H1 (cell line): Measurements from ENCODE around the gene CFAP92. TPM values are rescaled to one million over a fixed set of nuclear protein-coding genes. Genes with fewer than 3 reads are reported as not detected.

Source experiments
- CTCF ChIA-PET: fragments of 300-600 bp; sonication (Branson Sonifier 250); formaldehyde crosslinking; loops from one replicate; lab custom pipeline; 2021; ENCODE audit not compliant: partially characterized antibody; lab: Charles Lee
- POLR2A ChIA-PET: fragments of 300-600 bp; sonication (Branson Sonifier 250); formaldehyde crosslinking; loops from one replicate; lab custom pipeline; 2021; ENCODE audit warnings: inconsistent platforms; ENCODE audit not compliant: partially characterized antibody; lab: Charles Lee
- DNase-seq, 2 experiments: peaks; one replicate each; pipeline versions ENCODE4 v3.0.0 to v3.0.0-alpha.2; 2010 to 2022; ENCODE audit warnings: low spot score in 2 of 2, low read depth in 1 of 2, mixed read lengths in 1 of 2
- FAIRE-seq: peaks from 2 replicates; lab custom pipeline; 2011; peaks lifted over from hg19 to GRCh38; lab: Jason Lieb, UNC
- H2AFZ ChIP-seq: 2 replicates; pipeline ENCODE4 v1.8.1; 2012; ENCODE audit warnings: low read length, inconsistent platforms
- H2AK5ac ChIP-seq: 2 replicates; pipeline ENCODE4 v1.6.1; 2013; ENCODE audit warnings: low read depth, low read length
- H2BK120ac ChIP-seq: replicated peaks from 2 replicates; pipeline ENCODE3; 2013; ENCODE audit warnings: low read depth, low read length, inconsistent platforms
- H2BK12ac ChIP-seq: 2 replicates; pipeline ENCODE4 v1.6.1; 2013; ENCODE audit warnings: low read depth, low read length
- H2BK15ac ChIP-seq: 2 replicates; pipeline ENCODE4 v1.6.1; 2013; ENCODE audit warnings: low read length
- H2BK20ac ChIP-seq: 2 replicates; pipeline ENCODE4 v1.6.1; 2013; ENCODE audit warnings: low read length
- H2BK5ac ChIP-seq: 2 replicates; pipeline ENCODE4 v1.6.1; 2013; ENCODE audit warnings: low read depth, low read length
- H3K14ac ChIP-seq: 2 replicates; pipeline ENCODE4 v1.6.1; 2013; ENCODE audit warnings: inconsistent platforms; ENCODE audit not compliant: insufficient read length
- H3K18ac ChIP-seq: 2 replicates; pipeline ENCODE4 v1.6.1; 2013; ENCODE audit warnings: low read length; ENCODE audit errors: extremely low read depth
- H3K23ac ChIP-seq: 2 replicates; pipeline ENCODE4 v1.6.1; 2013; ENCODE audit warnings: inconsistent platforms; ENCODE audit not compliant: insufficient read length
- H3K23me2 ChIP-seq: 2 replicates; pipeline ENCODE4 v1.6.1; 2013; ENCODE audit warnings: low read depth, low read length
- H3K27ac ChIP-seq: 2 replicates; pipeline ENCODE4 v1.6.1; 2011; ENCODE audit warnings: low read depth, low read length, inconsistent platforms
- H3K27me3 ChIP-seq, 4 experiments: replicated peaks in 1 of 4; 1 replicate in 1 of 4; 2 replicates in 3 of 4; pipeline versions ENCODE4 v1.6.1 to v1.8.1; 2011 to 2013; ENCODE audit warnings: low read length in 3 of 4, mild to moderate bottlenecking in 3 of 4, inconsistent platforms in 2 of 4, mixed read lengths in 2 of 4, moderate library complexity in 1 of 4; ENCODE audit not compliant: control insufficient read depth in 3 of 4, insufficient read depth in 3 of 4; ENCODE audit errors: extremely low read depth in 1 of 4
- H3K36me3 ChIP-seq, 4 experiments: 2 replicates each; pipeline versions ENCODE4 v1.6.1 to v1.8.1; 2011 to 2013; ENCODE audit warnings: mild to moderate bottlenecking in 4 of 4, low read length in 3 of 4, moderate library complexity in 2 of 4, control low read depth in 1 of 4, inconsistent platforms in 1 of 4; ENCODE audit not compliant: insufficient read depth in 4 of 4, control insufficient read depth in 2 of 4
- H3K4ac ChIP-seq: replicated peaks from 2 replicates; pipeline ENCODE3; 2013; ENCODE audit warnings: low read length, low read depth, mixed read lengths, inconsistent platforms; ENCODE audit not compliant: insufficient read length
- H3K4me1 ChIP-seq, 4 experiments: replicated peaks in 1 of 4; 1 replicate in 1 of 4; 2 replicates in 3 of 4; pipeline versions ENCODE4 v1.6.1 to v1.8.1; 2011 to 2013; ENCODE audit warnings: low read length in 3 of 4, inconsistent platforms in 2 of 4, mixed read lengths in 1 of 4; ENCODE audit not compliant: insufficient read depth in 4 of 4, control insufficient read depth in 3 of 4
- H3K4me2 ChIP-seq, 2 experiments: 2 replicates each; pipeline versions ENCODE4 v1.6.1 to v1.8.1; 2011 to 2013; ENCODE audit warnings: low read depth in 2 of 2, low read length in 2 of 2, control low read depth in 1 of 2, inconsistent platforms in 1 of 2, mild to moderate bottlenecking in 1 of 2; ENCODE audit not compliant: insufficient read depth in 1 of 2
- H3K4me3 ChIP-seq, 4 experiments: fragments of 200-600, 300-600 bp in 1 of 4; sonication (generic), shearing (Covaris generic), sonication (Bioruptor Twin) in 1 of 4; 2 replicates each; pipeline versions ENCODE4 v1.5.1 to v1.8.1; 2011 to 2016; ENCODE audit warnings: low read length in 4 of 4, low read depth in 3 of 4, control low read depth in 2 of 4, inconsistent platforms in 2 of 4, mild to moderate bottlenecking in 2 of 4, mixed read lengths in 1 of 4, moderate library complexity in 1 of 4; ENCODE audit not compliant: insufficient read depth in 2 of 4; ENCODE audit errors: extremely low read depth in 1 of 4
- H3K56ac ChIP-seq: replicated peaks from 2 replicates; pipeline ENCODE3; 2013; ENCODE audit warnings: low read depth, mild to moderate bottlenecking, mixed read lengths, low read length, inconsistent platforms; ENCODE audit not compliant: insufficient read length
- H3K79me1 ChIP-seq: 2 replicates; pipeline ENCODE4 v1.6.1; 2013; ENCODE audit warnings: low read depth, low read length, control low read depth
- H3K79me2 ChIP-seq, 2 experiments: 2 replicates each; pipeline versions ENCODE4 v1.6.1 to v1.8.1; 2012 to 2013; ENCODE audit warnings: low read length in 2 of 2, mild to moderate bottlenecking in 2 of 2, inconsistent platforms in 1 of 2; ENCODE audit not compliant: insufficient read depth in 2 of 2, control insufficient read depth in 1 of 2
- H3K9ac ChIP-seq, 4 experiments: replicated peaks in 1 of 4; 1 replicate in 1 of 4; 2 replicates in 3 of 4; pipeline versions ENCODE4 v1.6.1 to v1.8.1; 2011 to 2013; ENCODE audit warnings: low read depth in 3 of 4, low read length in 3 of 4, control low read depth in 2 of 4, mild to moderate bottlenecking in 2 of 4, moderate library complexity in 2 of 4, inconsistent platforms in 1 of 4; ENCODE audit errors: extremely low read depth in 1 of 4
- H3K9me3 ChIP-seq, 2 experiments: 2 replicates each; pipeline versions ENCODE4 v1.6.1 to v1.8.1; 2012 to 2013; ENCODE audit warnings: mild to moderate bottlenecking in 2 of 2, moderate library complexity in 2 of 2, control low read depth in 1 of 2, inconsistent platforms in 1 of 2, low read depth in 1 of 2, low read length in 1 of 2, mixed read lengths in 1 of 2; ENCODE audit not compliant: insufficient read depth in 2 of 2
- H4K20me1 ChIP-seq, 2 experiments: replicated peaks in 1 of 2; 2 replicates each; pipeline versions ENCODE3 to v1.8.1; 2011 to 2013; ENCODE audit warnings: inconsistent platforms in 2 of 2, low read length in 2 of 2, mild to moderate bottlenecking in 1 of 2; ENCODE audit not compliant: insufficient read depth in 2 of 2, control insufficient read depth in 1 of 2
- H4K5ac ChIP-seq: 2 replicates; pipeline ENCODE4 v1.6.1; 2013; ENCODE audit warnings: low read length, low read depth, mixed read lengths, inconsistent platforms; ENCODE audit not compliant: insufficient read length
- H4K8ac ChIP-seq: 2 replicates; pipeline ENCODE4 v1.8.0; 2013; ENCODE audit warnings: mild to moderate bottlenecking, moderate library complexity, low read length, inconsistent platforms; ENCODE audit not compliant: insufficient read depth; ENCODE audit errors: extremely low read depth
- H4K91ac ChIP-seq: replicated peaks from 2 replicates; pipeline ENCODE3; 2013; ENCODE audit warnings: low read length, mixed read lengths, inconsistent platforms; ENCODE audit not compliant: insufficient read length
- CHD2 ChIP-seq: IDR thresholded peaks from 2 replicates; pipeline ENCODE4 v1.6.1; 2012; ENCODE audit warnings: low read length, improper control_type of control experiment
- WGBS, 2 experiments: shearing (Covaris generic) in 1 of 2; methylation state at CpG; one replicate each; pipeline versions ENCODE4 v1.1.6 to v1.1.7; 2013 to 2015; ENCODE audit warnings: low lambda C conversion rate in 2 of 2, mixed read lengths in 2 of 2, inconsistent platforms in 1 of 2, low coverage in 1 of 2, missing lambda C conversion rate in 1 of 2; ENCODE audit not compliant: insufficient replicate concordance in 2 of 2, insufficient coverage in 1 of 2, insufficient read length in 1 of 2; ENCODE audit errors: extremely low coverage in 1 of 2, missing lambda C conversion rate in 1 of 2; 5-methylcytosine and 5-hydroxymethylcytosine counted together
- polyA plus RNA-seq, 7 experiments: library from polyadenylated mRNA; depleted of rRNA in 3 of 7; stranded (reverse) in 5 of 7; unstranded in 2 of 7; fragments of >200 nt in 5 of 7; fragments of 200-250 nt in 2 of 7; gene quantifications; 1 replicate in 5 of 7; 2 replicates in 1 of 7; 4 replicates in 1 of 7; pipeline versions ENCODE4 v1.2.1 to v1.2.3, GENCODE V29; 2011 to 2013; ENCODE audit warnings: missing spikeins in 2 of 7, mixed read lengths in 2 of 7
- total RNA-seq: library from RNA; stranded (reverse); fragmentation: NEBNext Ultra II Directional; extraction: Animal tissue kit (Norgen Biotek cat#: 25700); gene quantifications from 2 replicates; pipeline ENCODE4 v1.2.1, GENCODE V29; 2021

The CFAP92 gene
- total and polyA plus RNA-seq, 2 of the 8 experiments (the other 6 are each of a cell fraction or from before 2014, with no cell fraction given) = 0.77 to 2.0 TPM

DNA sequence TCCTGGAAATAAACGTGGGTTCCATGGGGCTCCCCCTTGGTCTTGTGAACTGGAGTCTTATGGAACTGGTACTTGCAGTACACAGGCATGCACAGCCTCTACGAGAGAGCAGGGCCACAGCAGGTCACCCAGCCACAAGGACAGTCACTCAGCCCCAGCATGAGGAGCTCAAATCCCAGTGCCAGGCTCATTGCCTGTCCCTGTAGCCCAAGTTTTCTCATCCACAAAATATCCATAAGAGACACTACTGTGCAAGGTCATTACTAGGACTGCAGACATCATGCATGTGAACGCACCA is 48.0 kb downstream of the CFAP92 start:
- Histone ChIP-seq H3K4me3 (no peak overlapping the region), H3K4ac (no peak overlapping the region), H3K4me1 (no peaks in the 10 kb centered on the region), H2BK5ac (no peak overlapping the region), H3K9me3 (no peaks in the 10 kb centered on the region; a peak in 1 of 4 replicates), H2AK5ac (no peak overlapping the region), H3K23me2 (no peaks in the 10 kb centered on the region), H2AFZ (no peak overlapping the region), H3K4me2 (no peak overlapping the region), H2BK15ac (no peak overlapping the region), H4K5ac (no peak overlapping the region), H3K14ac (no peak overlapping the region), H3K79me1 (no peaks in the 10 kb centered on the region), H3K23ac (no peak overlapping the region), H3K36me3 (no peaks in the 10 kb centered on the region), H2BK20ac (no peak overlapping the region), H3K9ac (no peak overlapping the region), H3K27ac (no peak overlapping the region), H2BK12ac (no peak overlapping the region), H3K56ac (no peak overlapping the region), H4K8ac (no peak overlapping the region), H3K18ac (no peak overlapping the region), H4K91ac (no peak overlapping the region), H3K79me2 (no peaks in the 10 kb centered on the region), H2BK120ac (no peak overlapping the region), H4K20me1 (no peaks in the 10 kb centered on the region), H3K27me3 (no peaks in the 10 kb centered on the region)
- ChIA-PET POLR2A (no interaction called here), CTCF (interaction anchor here (0.6 kb wide), 1 partner anchor 227 kb away, joined by 3 read pairs; no protein-coding TSS in a partner anchor)
- TF ChIP-seq CHD2 = no peak
- no peak for FAIRE-seq
- DNase-seq = peak in 1 of 2 experiments; percentile 23
- 90% methylated on average over 3 of the region's 3 CpGs; no CpG with 5 or more reads in 1 of the 2 experiments for WGBS, 2 experiments
